ENCODE measurements around the gene PIP5K1C. TPM values are rescaled to one million over a fixed set of nuclear protein-coding genes. Genes with fewer than 3 reads are reported as not detected.

PIP5K1C gene
- total RNA-seq, 3 donors from 2014 or later = 14.6 to 15.7 (median 15.7) TPM

DNA sequence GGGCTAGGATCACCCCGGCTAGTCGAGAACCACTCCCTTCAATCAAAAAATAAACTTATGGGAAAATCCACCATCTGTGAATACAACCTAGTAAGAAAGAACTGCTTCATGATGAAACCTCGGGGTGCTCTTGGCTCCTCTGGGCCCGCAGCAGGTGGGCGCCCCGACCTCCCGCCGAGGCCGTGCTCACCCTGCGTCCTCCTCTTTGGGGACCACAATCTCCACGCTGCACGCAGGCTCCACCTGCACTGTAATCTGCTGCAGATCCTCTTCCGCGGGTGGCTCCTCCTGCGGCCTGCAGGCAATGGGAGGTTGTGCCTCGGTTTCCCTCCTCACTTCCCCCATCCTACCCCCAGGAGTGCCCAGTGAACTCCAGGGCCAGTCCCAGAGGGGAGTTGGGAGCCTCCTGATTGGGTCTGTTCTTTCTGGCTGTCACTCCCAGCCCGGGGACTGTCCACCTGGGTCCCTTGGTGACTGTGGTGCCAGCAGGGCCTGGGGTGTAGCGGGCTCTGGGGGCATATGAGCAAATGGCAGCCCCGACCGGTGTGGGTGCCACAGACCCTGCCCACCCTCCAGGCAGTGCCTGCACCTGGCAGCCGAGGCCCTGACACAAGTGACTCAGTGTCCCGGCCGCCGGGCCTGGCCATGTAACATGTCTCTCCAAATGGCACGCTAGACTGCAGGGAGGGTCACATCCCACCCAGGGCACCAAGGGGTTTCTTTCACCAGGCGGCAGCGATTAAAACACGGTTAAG, 58.6 kb downstream of the PIP5K1C start:
- intact Hi-C loops (cut with DNase I; ENCODE audit: low total_unique reads) = no loop called here
- no peaks in the 10 kb centered on the region for H3K36me3 ChIP-seq
- H3K4me3 ChIP-seq = no peak overlapping the region
- H3K27me3 ChIP-seq = no peaks in the 10 kb centered on the region
- H3K9me3 ChIP-seq = no peaks in the 10 kb centered on the region
- H3K4me1 ChIP-seq = no peaks in the 10 kb centered on the region
- TF ChIP-seq POLR2A (IDR thresholded peaks at IDR 0.05) (no peak), POLR2AphosphoS5 (IDR thresholded peaks at IDR 0.05) (no peak)
- TF ChIP-seq, protein P1, sequence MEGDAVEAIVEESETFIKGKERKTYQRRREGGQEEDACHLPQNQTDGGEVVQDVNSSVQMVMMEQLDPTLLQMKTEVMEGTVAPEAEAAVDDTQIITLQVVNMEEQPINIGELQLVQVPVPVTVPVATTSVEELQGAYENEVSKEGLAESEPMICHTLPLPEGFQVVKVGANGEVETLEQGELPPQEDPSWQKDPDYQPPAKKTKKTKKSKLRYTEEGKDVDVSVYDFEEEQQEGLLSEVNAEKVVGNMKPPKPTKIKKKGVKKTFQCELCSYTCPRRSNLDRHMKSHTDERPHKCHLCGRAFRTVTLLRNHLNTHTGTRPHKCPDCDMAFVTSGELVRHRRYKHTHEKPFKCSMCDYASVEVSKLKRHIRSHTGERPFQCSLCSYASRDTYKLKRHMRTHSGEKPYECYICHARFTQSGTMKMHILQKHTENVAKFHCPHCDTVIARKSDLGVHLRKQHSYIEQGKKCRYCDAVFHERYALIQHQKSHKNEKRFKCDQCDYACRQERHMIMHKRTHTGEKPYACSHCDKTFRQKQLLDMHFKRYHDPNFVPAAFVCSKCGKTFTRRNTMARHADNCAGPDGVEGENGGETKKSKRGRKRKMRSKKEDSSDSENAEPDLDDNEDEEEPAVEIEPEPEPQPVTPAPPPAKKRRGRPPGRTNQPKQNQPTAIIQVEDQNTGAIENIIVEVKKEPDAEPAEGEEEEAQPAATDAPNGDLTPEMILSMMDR (IDR thresholded peaks at IDR 0.05) = no peak
- no peak for DNase-seq (ENCODE audit: low spot score in 2 of 2)
- no peak overlapping the region for H3K27ac ChIP-seq

DNA sequence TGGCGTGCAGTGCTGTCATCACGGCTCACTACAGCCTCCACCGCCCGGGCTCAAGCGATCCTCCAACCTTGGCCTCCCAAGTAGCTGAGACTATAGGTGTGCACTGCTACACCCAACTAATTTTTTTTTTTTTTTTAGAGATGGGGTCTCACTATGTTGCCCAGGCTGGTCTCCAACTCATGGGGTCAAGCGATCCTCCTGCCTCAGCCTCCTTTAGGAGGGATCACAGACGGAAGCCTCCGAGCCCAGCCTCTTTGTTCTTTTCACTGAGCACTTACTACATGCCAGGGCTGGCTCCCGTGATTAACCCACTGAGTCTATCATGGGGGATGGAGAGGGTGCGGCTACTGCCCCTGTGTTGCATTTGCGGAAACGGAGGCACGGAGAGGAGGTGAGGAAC, 60.8 kb downstream of the PIP5K1C start:
- intact Hi-C loops (cut with DNase I; ENCODE audit: low total_unique reads) = no loop called here
- H3K4me1 ChIP-seq = no peaks in the 10 kb centered on the region
- no peaks in the 10 kb centered on the region for H3K27me3 ChIP-seq
- TF ChIP-seq, protein P1 (IDR thresholded peaks at IDR 0.05) = no peak
- TF ChIP-seq POLR2A (IDR thresholded peaks at IDR 0.05) (no peak), POLR2AphosphoS5 (IDR thresholded peaks at IDR 0.05) (no peak)
- H3K36me3 ChIP-seq = no peaks in the 10 kb centered on the region
- DNase-seq (ENCODE audit: low spot score in 2 of 2) = no peak
- H3K4me3 ChIP-seq = no peak overlapping the region
- no peak overlapping the region for H3K27ac ChIP-seq
- no peaks in the 10 kb centered on the region for H3K9me3 ChIP-seq

DNA sequence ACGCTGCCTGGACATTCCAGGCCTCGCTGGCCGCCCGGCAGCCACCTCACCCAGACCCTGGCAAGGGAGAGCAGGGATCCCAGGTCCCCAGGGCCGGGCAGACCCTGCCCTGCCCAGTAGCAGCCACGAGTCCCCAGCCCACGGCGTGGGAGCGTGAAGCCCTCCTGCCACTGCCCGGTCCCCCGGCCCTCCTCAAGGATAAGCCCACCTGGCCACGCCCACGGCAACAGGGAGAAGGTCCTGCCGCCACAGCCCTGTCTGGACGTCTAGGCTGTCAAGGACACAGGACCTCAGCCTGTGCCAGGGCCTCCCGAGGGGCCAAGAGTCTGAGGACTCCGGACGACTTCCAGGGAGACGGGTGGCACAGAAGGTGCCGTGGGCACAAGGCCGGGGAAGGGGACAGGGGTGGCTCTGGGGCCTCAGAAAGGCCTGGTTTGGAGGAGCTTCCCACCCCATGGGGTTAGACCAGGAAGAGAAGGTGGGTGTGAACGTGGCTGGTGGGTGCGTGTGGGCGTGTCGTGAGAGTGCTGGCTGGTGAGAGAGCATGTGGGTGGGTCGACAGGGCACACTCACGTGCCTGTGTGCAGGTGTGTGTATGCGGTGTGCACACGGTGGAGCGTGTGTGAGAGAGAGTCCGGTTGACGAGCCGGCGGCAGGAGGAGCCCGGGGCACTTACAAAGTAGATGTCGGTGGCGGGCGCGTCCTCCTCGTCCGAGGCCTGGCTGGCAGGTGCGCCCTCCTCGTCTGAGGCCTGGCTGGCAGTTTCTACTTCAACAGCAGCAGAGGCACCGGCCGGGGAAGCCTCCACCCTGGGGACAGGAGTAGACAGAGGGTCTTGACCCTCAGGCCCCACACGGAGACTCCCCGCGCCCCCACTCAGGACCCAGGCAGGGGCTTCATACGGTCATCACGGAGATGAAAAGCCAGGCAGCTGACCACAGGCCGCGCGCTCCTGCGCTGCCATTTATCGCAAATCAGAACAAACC, 61.8 kb downstream of the PIP5K1C start:
- no peak for DNase-seq (ENCODE audit: low spot score in 2 of 2)
- Histone ChIP-seq H3K27me3 (no peaks in the 10 kb centered on the region), H3K27ac (no peak overlapping the region), H3K36me3 (no peaks in the 10 kb centered on the region), H3K9me3 (no peaks in the 10 kb centered on the region), H3K4me1 (no peaks in the 10 kb centered on the region), H3K4me3 (no peak overlapping the region)
- intact Hi-C loops (cut with DNase I; ENCODE audit: low total_unique reads) = no loop called here
- TF ChIP-seq POLR2A (IDR thresholded peaks at IDR 0.05) (no peak), POLR2AphosphoS5 (IDR thresholded peaks at IDR 0.05) (no peak)
- TF ChIP-seq, protein P1 (IDR thresholded peaks at IDR 0.05) = no peak

DNA sequence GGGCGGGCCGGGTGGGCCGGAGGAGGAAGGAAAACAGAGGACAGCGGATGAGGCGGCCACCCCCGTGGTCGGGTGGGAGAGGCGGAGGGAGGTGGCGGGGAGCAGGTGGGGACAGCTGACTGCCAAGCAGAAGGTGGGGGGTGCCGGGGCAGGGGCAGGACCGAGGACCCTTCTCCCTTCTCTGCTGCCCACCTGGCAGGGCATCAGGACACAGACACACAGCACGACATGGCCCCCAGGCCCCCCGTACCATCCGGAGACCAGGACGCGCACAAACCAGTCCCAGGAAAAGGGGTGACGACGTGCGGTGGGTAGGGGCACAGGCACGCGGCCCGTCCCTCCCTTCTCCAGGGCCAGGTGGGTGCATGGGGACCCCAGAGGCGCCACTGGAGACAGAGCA, 62.6 kb downstream of the PIP5K1C start:
- Histone ChIP-seq H3K27ac (no peak overlapping the region), H3K36me3 (no peaks in the 10 kb centered on the region), H3K9me3 (no peaks in the 10 kb centered on the region), H3K4me3 (no peak overlapping the region), H3K4me1 (no peaks in the 10 kb centered on the region), H3K27me3 (no peaks in the 10 kb centered on the region)
- no peak for DNase-seq (ENCODE audit: low spot score in 2 of 2)
- TF ChIP-seq POLR2AphosphoS5 (IDR thresholded peaks at IDR 0.05) (no peak), POLR2A (IDR thresholded peaks at IDR 0.05) (no peak)
- TF ChIP-seq, protein P1 (IDR thresholded peaks at IDR 0.05) = no peak
- intact Hi-C loops (cut with DNase I; ENCODE audit: low total_unique reads) = no loop called here

DNA sequence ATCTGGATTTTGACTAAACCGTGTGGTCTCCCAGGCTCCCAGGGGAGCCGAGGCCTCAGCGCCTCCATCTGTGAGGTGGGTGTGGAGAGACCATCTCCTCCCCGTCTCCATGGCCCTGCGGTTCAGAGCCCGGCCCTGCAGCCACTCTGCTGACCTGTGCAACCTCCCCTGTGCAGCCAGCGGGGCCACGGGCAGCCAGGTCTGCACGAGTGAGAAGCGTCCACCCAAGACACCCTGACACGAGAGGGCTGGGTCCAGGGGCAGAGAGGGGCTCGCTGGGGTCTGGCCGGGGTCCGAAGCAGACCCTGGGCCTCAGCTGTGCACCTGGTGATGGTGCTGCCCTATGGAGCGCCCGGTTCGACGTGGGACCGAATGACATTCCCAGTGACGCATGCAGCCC, 63.3 kb downstream of the PIP5K1C start:
- Histone ChIP-seq H3K4me3 (no peak overlapping the region), H3K27me3 (no peaks in the 10 kb centered on the region), H3K27ac (no peak overlapping the region), H3K9me3 (no peaks in the 10 kb centered on the region), H3K36me3 (no peaks in the 10 kb centered on the region), H3K4me1 (no peaks in the 10 kb centered on the region)
- no peak for TF ChIP-seq POLR2A (IDR thresholded peaks at IDR 0.05)
- intact Hi-C loops (cut with DNase I; ENCODE audit: low total_unique reads) = no loop called here
- DNase-seq (ENCODE audit: low spot score in 2 of 2) = no peak

Data from breast epithelium (tissue), 4 donors.